ENCODE results near the gene RPS25. TPM values are rescaled to one million over a fixed set of nuclear protein-coding genes. Genes with fewer than 3 reads are reported as not detected.

RPS25 gene
- total RNA-seq, 1 experiment from 2014 or later, result 1,450 TPM

GRCh38 chr11:119051440-119052162 lies 33.5 kb upstream of the RPS25 start:
- no peak overlapping the region for H3K4ac ChIP-seq (ENCODE audit: low read depth, low read length)
- no peak overlapping the region for H2BK20ac ChIP-seq (ENCODE audit: low read depth, low read length, poor library complexity, severe bottlenecking)
- no CpG with 5 or more reads among the region's 17 CpGs for WGBS (ENCODE audit: extremely low coverage, insufficient read length, low lambda C conversion rate)
- H3K56ac ChIP-seq (ENCODE audit: insufficient read length, low read depth, low read length), result no peak overlapping the region
- TF ChIP-seq, protein P1, sequence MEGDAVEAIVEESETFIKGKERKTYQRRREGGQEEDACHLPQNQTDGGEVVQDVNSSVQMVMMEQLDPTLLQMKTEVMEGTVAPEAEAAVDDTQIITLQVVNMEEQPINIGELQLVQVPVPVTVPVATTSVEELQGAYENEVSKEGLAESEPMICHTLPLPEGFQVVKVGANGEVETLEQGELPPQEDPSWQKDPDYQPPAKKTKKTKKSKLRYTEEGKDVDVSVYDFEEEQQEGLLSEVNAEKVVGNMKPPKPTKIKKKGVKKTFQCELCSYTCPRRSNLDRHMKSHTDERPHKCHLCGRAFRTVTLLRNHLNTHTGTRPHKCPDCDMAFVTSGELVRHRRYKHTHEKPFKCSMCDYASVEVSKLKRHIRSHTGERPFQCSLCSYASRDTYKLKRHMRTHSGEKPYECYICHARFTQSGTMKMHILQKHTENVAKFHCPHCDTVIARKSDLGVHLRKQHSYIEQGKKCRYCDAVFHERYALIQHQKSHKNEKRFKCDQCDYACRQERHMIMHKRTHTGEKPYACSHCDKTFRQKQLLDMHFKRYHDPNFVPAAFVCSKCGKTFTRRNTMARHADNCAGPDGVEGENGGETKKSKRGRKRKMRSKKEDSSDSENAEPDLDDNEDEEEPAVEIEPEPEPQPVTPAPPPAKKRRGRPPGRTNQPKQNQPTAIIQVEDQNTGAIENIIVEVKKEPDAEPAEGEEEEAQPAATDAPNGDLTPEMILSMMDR (conservative IDR thresholded peaks at IDR 0.05), result no peak
- no peaks in the 10 kb centered on the region for H4K20me1 ChIP-seq (ENCODE audit: control insufficient read depth, insufficient read depth, insufficient read length)
- H4K5ac ChIP-seq (ENCODE audit: insufficient read length, low read depth, low read length), result no peak overlapping the region
- H3K27ac ChIP-seq (ENCODE audit: insufficient read length, low read depth, low read length), result no peak overlapping the region
- H3K79me2 ChIP-seq (ENCODE audit: insufficient read depth, low read length), result peaks cover 10% of the 10 kb centered on the region
- H4K8ac ChIP-seq (replicated peaks; ENCODE audit: insufficient read length, low read depth, low read length), result no peak overlapping the region
- H3K9me3 ChIP-seq (ENCODE audit: control insufficient read depth, low read depth, low read length), result no peaks in the 10 kb centered on the region
- H2BK15ac ChIP-seq (ENCODE audit: low read depth, low read length), result no peak overlapping the region
- H3T11ph ChIP-seq (ENCODE audit: low read length), result no peak overlapping the region
- no peak overlapping the region for H2BK120ac ChIP-seq (ENCODE audit: low read depth, low read length, poor library complexity, severe bottlenecking)
- no peak overlapping the region for H4K91ac ChIP-seq (ENCODE audit: insufficient read length, low read depth, low read length)
- no peak overlapping the region for H2BK12ac ChIP-seq (ENCODE audit: insufficient read length, low read depth, low read length)
- H2BK5ac ChIP-seq (ENCODE audit: insufficient read length, low read length), result no peak overlapping the region
- H3K79me1 ChIP-seq (ENCODE audit: insufficient read depth, low read depth, low read length, poor library complexity, severe bottlenecking), result peaks cover 13% of the 10 kb centered on the region
- no peaks in the 10 kb centered on the region for H3K27me3 Mint-ChIP-seq (ENCODE audit: low read depth)
- H3K14ac ChIP-seq (ENCODE audit: insufficient read depth, low read length), result no peak overlapping the region
- no peak overlapping the region for H2AFZ ChIP-seq (ENCODE audit: low read length)
- no peak overlapping the region for H3K18ac ChIP-seq (ENCODE audit: insufficient read length, low read depth, low read length)
- H2AK5ac ChIP-seq (ENCODE audit: insufficient read length, low read length), result no peak overlapping the region
- H3K27me3 ChIP-seq (ENCODE audit: insufficient read depth, low read length), result 0 out of 2 replicates have a peak, but pooled peaks cover 3% of the 10 kb centered on the region
- no peak overlapping the region for H3K23ac ChIP-seq (ENCODE audit: insufficient read length, low read depth, low read length)
- H3K4me3 Mint-ChIP-seq, result no peak overlapping the region; a peak in 1 of 5 replicates
- H3K4me2 ChIP-seq (ENCODE audit: insufficient read depth, insufficient read length, low read length), result no peak overlapping the region
- no peak overlapping the region for H3K9ac ChIP-seq (ENCODE audit: extremely low read depth, insufficient read length, low read length)
- DNase-seq, result no peak
- H3K9me3 Mint-ChIP-seq, result no peaks in the 10 kb centered on the region
- H3K4me1 ChIP-seq (ENCODE audit: insufficient read depth, low read length), result no peaks in the 10 kb centered on the region; the same call in 1 of the 2 replicates
- H3K36me3 Mint-ChIP-seq (ENCODE audit: insufficient read depth in 1 of 3, low read depth in 3 of 3), result peaks cover 84 to 96% (median 90%) of the 10 kb centered on the region in 3 experiments
- no peak overlapping the region for H3K27ac Mint-ChIP-seq
- H3K23me2 ChIP-seq (ENCODE audit: insufficient read length, low read depth, low read length, poor library complexity, severe bottlenecking), result peaks cover 6% of the 10 kb centered on the region
- peaks cover 8 to 12% of the 10 kb centered on the region in 2 experiments for H3K4me1 Mint-ChIP-seq
